GM20000 (cell line): ENCODE results near the gene IFT43.

Experiments used
- DNase-seq: peaks from one replicate; pipeline ENCODE4 v3.0.0; 2012; ENCODE audit warnings: low spot score
- CTCF ChIP-seq: IDR thresholded peaks from 2 replicates; pipeline ENCODE4 v1.5.1; 2012; ENCODE audit warnings: mild to moderate bottlenecking, control low read depth; ENCODE audit errors: extremely low read depth, missing control alignments

The IFT43 gene

GRCh38 chr14:75971509-75971908 is 14.1 kb upstream of the IFT43 start:
- no peak for DNase-seq
- TF ChIP-seq CTCF: no peak

GRCh38 chr14:75972801-75973421 is 12.7 kb upstream of the IFT43 start:
- no peak for TF ChIP-seq CTCF
- no peak for DNase-seq

- TF ChIP-seq CTCF: no peak
- no peak for DNase-seq
Observed at GRCh38 chr14:75976826-75977581, 8.6 kb upstream of the IFT43 start.

- no peak for DNase-seq
Observed at GRCh38 chr14:75977582-75977943, 8.0 kb upstream of the IFT43 start.

GRCh38 chr14:75978249-75978731 is 7.3 kb upstream of the IFT43 start:
- no peak for DNase-seq
- TF ChIP-seq CTCF: no peak

More at GRCh38 chr14:75977582-75977943, 8.0 kb upstream of the IFT43 start:
- TF ChIP-seq CTCF: no peak

- peak; percentile 45 for TF ChIP-seq CTCF
- DNase-seq: peak; percentile 49
Observed at GRCh38 chr14:75979071-75979571, 6.4 kb upstream of the IFT43 start.
